GDM1 (cell line): ENCODE measurements around the gene FAM135A.
"Not testable (repeated sequence)": the region's sequence is repeated elsewhere in the genome, so short reads cannot be mapped to it uniquely, and the experiment has no call there.

Source experiments
- DNase-seq: peaks from one replicate; lab custom pipeline; 2025; lab: John Stamatoyannopoulos, UW

The FAM135A gene

DNA sequence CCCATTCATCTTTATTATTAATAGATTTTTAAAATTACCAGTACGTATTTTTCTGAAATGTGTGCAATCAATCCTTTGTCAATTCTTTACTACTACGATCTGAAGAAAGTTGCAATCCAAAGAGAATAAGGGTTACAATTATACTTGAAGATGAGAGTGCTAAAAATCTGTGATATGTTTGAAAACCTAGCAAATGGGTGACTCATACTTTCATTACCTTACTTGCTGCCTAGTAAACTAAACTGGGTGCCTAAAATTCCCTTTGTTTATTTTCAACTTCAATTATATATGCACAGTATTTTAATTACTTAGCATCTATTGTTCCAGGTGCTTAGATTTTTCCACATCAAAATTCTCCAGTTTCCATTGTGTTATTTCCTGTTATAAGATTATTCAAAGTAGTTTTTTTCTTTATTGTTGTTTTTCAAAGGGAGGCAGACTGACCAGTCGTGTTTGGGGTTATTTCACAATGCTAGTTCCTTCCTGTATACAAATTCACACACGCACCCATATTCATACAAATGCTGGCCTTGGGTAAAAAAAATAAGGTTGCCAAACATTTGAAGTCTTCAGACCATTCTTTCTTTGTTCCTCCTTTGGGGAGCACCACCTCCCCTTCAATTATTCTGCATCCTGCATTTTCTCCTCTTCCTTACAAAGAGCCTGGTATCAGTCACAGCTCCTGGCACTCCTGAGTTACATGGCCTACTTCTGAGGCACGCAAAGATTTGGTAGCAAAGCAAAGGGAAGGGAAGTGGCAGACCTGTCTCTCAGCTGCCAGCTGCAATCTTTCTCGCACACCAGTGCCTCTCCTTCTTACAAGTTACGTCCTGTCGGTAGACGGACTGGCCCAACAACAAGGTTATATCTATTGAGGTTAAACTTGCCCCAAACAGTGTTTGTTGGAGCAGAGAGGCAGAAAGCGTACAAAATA lies 16.2 kb upstream of the FAM135A start:
- DNase-seq = no peak

DNA sequence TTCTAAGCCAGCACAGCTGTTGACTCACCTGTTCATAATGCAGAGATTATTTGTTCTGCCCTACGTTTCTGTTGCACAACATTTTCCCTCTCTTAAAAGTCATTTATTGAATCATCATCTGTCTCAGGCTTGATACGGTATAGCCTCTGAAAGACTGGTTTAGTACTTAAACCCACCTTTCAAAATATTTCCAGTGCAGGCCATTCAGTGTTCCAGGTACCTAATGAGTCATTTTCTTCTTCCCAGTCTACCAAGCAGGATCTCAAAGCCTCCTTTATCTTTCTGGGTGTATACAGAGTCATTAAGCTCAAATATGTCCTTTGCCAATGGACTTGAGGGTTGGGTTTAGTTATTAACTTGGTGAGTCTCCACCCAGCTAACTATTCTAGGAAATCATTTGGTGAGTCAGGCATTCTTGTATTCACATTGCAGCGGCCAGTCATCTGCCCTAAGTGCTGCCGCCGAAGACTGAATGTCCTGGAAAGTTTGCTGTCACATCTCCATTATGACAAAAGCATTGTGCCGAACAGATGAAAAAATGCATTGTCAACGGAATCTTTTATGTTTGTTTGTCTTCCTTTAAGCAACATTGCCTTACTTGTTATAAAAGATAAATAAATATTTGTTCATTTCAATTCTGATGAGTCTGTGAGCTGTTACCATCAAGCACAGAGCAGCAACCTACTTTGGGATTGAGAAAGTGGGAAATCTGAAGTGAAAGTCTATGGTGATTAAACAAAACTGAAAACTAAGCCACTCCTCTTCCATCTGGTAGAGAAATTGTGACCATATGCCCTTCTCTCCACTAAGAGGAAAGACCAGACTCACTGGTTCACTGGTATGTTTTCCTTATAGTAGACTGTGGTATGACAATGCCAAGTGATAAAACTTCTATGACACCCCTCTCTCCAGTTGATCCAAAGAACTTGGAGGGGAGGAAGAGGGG lies 14.3 kb upstream of the FAM135A start:
- no peak for DNase-seq

DNA sequence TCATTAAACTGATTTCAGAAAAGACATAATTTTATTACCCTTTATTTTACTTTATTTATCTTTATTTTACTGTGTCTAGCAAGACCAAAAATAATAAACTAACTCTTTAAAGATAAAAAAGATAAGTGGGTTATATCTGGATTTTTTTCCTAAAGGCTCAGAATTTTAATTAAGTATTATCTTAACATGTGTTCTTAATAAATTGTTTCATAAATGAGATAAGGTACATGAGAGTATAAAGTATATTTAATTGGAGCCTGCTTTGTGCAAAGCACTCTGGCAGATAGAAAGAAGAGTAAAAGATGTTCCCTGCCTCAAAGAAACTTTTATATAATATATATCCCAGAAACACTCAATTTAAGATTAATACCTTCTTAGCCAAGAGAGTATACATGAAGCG lies 8.7 kb upstream of the FAM135A start:
- DNase-seq = no peak

DNA sequence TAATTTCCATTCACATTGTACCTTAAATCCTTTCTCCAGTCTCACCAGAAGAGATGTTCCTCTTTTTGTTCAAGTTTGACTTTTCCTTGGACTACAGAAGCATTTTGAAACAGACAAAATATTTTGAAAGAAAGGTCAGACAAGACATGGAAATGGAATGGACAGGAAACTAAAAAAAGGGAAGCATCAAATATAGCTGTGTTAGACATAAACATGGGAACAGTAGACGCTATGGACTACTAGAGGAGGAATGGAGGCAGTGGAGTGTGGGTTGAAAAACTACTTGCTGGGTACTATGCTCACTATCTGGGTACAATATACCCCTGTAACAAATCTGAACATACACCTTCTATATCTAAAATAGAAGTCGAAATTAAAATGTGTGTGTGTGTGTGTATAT lies 4.1 kb upstream of the FAM135A start:
- no peak for DNase-seq

DNA sequence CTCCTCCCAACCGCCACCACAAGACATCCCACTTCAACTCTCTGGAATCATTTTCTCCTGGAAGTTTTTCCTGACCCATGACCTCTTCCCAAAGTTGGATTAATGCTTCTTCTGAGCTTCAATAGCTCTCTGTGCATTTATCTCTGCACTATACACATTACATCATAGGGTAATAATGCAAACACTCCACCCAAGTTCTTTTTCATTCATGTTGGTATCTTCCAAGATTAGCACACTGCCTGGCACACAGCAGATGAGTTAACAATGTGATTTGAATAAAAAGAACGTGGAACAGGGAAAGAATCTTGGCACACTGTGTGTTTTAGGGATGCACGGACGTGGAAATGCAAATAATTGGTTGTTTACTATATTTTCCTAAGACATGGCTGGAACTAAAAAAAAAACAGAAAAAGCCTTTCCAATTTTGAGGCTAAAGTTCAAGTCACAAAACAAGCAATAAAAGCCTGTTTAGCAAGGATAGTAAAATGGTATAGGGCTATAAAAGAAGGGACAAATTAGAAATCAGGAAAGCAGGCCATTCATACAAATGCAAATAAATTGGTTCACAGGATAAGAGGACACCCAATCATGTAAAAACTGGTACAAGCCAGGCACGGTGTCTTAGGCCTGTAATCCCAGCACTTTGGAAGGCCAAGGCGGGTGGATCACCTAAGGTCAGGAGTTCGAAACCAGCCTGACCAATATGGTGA lies 1.6 kb upstream of the FAM135A start:
- no peak for DNase-seq

DNA sequence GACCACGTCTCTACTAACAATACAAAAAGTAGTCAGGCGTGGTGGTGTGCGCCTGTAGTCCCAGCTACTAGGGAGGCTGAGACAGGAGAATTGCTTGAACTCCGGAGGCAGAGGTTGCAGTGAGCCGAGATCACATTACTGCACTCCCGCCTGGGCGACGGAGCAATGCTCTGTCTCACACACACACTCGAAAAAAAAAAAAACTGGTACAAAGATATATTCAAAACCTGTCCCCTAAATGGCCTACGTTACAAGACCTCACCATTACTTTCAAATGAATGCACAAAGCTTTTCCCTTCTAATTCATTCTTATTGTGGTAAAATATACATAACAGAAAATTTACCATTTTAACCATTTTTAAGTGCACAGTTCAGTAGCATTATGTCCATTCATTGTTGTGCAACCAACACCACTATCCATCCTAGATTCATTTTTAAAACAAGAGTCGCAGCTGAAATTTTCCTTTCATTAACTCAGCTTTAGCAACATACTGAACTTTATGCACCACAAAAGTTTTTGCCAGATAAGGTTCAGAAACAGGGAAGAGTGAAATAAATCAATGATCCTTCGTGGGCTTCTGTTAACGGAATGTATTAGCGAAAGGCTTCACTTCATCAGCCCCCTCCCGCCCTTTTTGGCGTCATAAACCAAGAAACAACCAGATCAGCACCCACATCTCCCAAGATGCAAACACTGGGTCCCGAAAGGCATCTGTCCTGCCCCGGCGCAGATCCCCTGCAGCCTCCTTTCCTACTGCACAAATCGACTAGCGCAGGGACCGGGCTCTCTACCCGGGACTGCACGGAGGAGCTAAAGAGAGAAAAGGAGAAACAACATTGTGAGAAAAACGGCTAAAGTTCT lies 825 bp upstream of the FAM135A start:
- DNase-seq = no peak

DNA sequence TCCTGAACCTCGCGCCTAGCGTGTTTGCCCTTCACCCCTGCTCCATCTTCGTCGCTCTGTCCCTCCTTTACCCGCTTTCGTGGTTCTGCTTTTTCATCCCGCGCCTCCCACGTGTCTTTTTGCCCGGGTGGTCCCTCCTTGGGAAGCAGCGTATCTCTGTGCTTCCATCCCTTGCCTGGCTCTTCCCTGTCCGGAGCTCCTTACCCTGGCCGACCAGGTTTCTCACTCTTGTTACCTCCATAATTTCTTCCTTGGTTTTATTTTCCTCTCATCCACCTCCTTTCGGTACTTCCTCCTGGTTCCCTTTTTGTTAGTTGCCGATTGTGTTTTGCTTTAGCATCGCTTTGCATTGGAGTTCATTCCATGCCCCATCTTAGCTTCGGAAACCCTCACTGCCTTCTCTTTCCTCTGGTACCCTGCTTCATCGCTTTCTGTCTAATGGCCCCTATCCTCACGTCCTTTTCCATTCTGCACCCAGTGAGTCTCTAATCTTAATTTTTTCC lies 735 bp downstream of the FAM135A start:
- peak; percentile 54 for DNase-seq

DNA sequence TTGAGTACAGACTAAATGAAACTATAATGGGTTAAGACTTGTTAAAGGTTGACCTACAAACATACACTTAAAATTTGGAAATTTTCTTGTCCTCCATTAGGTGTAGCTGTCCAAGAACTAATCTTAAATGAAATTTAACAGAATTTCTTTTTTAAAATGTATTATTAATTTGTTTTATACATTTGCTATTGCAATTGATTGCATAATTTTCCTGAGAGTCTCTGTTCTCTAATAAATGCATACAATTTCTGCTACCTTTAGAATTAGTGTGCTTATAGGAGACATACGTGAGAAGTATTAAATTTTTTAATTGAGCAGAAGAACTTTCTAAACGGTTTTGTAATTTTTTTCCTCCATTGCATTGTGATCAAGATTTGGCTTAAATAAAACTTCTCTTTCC lies 1.5 kb downstream of the FAM135A start:
- DNase-seq = no peak

DNA sequence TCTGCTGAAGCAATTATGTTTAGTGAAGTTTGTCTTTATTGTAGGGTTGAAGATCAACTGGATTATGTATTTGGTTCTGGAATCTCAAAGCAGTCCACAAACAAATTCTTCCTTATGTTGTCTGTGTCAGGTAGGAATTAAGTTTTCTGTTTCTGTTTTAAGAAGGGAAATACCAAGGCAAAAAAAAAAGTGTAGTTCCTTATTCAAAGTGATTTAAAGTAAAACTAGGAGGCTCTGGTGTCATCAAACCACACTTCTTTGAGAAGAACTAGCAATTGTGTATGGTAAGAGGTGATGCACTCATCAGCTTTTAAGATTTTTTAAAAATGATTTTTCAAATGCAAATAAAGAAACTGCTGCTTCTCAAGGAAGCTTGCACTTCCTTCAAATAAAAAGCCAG lies 1.9 kb downstream of the FAM135A start:
- DNase-seq = no peak

DNA sequence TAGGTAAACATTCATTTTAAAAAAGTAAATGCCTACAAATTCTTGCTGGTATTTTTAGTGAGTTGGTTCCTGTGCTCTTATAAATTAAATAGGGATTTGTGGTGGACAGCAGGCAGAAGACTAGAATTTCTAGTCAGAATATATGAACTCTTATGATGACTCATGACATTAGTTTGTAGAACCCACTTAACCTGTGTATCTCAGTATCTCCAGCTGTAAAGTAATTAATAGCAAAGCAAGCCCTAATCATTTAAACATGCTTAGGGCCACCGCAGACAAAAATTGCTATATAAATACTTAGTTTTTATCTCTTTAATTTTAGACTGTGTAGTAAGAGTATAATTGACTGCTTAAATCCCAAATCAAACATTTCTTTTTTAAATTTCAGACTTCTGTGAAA lies 2.4 kb downstream of the FAM135A start:
- DNase-seq = no peak

DNA sequence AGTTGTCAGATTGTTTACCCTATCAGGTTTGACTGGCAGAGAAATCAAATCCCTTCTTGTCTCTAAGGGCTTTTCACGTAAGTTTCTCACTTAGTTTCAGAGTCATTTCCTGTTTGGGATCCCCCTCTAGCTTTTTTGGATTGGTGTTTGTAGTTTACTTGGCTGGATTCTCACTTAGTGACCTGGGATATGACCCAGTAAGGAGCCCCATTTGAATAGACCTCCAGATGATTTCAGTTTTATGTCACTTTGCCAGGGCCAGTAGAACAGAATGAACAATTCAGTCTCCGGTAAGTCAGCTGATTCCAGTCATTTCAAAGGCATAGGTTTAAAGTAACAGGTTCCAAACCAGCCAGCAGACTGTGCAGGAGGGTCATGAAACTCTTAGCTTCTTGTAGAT lies 8.2 kb downstream of the FAM135A start:
- no peak for DNase-seq

DNA sequence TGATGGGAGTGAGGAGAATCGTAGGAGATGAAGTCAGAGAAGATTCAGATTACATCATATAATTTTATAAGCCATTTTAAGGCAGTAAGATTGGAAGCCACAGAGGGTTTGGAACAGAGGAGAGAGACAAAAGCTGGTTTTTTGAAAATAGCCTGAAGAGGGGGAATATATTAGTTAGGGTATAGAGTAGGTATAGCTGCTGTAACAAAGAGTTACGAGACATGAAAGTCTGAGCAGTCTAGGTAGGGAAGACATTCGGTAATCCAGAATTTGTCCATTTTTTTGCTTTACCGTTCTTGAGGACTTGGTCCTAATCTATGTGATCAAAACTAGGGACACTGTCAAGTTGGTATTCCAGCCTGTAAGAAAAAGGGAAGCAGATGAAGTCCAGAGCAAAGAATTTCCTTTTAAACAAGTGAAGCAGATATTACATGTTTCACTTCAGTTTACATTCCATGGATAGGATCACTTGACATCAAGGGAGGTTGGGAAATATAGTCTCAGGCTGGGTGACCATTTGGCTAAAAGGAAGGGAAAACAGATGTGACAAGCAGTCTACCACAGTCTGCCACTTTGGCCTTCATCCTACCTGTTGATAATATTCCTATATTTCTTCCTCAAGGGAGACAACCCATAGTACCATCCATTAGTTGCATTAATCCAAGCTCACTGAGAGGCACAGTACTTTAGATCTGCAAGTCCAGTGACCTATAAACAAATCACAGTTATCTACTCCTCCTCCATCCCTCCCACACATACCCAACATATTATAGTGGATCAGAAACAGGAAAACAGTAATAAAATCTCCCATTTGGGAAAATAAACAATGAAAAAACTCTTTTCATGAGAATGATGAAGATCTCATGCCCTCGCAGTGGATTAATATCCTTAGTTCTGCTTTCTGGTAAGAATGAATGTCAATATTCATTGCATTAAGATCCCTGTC lies 10.2 kb downstream of the FAM135A start:
- no peak for DNase-seq

DNA sequence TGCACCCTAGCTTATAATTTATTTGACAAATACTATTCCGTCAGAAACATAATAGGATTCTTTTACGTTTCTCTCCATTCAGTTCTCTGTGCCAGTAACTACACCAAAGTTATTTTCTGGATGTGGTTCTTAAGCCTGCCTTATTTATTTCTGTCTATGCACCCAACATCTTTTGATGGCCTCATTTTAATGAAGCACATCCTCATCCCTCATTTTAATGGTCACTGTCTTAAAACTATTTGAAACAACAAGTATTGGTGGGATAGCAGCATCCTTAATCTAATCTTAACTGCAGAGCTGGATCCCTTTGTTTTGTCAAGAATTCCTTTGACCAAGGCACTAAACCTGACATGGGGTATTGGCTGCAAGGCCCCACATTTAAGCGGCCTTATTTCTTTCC lies 11.0 kb downstream of the FAM135A start:
- DNase-seq = no peak

DNA sequence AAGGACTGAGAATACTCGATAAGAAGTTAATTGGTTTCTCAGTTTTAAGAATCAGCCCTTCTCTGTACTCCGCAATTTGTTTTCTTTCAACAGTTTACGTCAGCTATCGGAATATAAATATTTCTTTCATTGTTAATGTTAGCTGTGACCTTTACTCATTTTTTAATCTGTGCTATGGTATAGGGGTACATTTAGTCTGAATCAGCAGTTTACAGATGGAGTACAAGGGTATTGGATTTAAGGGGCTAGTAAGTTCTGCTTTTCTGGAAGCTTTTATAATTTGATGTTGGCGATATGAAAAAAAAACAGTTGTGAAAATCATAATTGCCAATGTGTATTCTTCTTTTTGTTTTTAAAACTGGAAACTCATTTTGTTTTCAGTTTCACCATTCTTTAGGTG lies 23.0 kb downstream of the FAM135A start:
- no peak for DNase-seq

DNA sequence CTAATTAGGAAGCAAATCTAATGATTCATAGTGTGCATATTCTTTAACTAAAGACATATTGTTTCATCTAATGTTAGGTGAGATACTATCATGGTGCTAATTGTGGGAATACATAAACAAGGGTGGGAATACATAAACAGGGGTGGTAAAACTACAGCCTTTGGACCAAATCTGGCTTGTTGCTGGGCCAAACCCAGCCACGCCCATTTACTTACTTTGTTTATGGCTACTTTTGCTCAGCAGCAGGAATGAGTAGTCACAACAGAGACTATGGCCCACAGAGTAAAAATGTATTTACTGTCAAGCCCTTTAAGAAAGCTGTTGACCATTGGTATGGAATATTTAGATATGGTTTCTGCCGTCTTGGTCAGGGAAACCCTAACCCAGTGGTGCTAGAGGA lies 31.7 kb downstream of the FAM135A start:
- no peak for DNase-seq

DNA sequence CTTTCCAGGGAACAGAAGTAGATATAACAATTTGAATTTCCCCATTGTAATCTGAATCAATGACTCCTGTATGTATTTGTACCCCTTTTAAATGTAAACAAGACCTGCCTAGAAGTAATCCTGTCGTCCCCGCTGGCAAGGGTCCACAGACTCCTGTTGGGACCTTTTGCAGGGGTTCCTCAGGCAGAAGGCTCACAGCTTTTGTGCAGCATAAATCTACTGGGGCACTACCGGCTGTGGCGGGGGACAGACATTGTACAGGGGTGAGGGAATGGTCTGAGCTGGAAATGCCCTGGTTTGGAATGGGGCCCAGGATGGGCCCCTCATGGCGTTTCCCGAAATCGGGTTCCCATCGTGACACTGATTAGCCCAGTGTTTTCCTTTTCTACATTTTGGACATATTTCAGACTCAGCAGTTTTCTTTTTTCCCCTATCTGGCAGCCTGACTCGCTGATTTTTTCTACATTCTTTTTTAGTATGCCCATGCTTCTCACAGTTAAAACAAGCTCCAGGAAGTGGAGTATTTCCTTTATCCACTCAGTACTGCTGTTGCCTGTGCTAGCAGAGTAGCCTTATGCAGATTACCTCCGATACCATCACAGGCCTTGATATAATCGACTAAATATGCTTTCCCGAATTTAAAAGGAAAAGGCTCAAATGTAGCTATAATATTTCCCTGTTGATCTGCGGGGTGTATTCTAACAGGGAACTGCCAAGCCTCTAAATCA lies 34.2 kb downstream of the FAM135A start:
- not testable (repeated sequence) for DNase-seq

DNA sequence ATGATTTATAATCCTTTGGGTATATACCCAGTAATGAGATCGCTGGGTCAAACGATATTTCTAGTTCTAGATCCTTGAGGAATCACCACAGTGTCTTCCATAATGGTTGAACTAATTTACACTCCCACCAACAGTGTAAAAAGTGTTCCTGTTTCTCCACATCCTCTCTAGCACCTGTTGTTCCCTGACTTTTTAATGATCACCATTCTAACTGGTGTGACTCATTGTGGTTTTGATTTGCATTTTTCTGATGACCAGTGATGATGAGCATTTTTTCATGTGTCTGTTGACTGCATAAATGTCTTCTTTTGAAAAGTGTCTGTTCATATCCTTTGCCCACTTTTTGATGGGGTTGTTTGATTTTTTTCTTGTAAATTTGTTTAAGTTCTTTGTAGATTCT lies 40.6 kb downstream of the FAM135A start:
- not testable (repeated sequence) for DNase-seq

DNA sequence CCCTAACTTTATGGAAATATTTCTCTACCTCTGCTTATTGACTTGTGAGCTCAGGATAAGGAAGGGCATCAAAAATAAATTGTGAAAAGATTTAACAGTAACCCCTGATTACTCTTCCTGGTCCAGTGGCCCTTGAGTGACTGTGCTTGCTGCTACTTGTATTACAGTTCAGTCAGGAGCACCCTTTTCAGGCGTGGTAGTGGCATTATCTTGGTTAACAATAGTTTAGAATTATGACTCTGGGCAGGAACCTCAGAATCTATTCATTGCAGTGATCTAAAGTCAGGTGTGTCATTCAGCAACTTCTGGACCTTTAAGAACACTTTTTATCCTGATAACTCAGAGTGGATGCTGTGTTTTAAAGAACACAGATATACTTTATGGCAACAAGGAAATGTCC lies 43.4 kb downstream of the FAM135A start:
- DNase-seq = no peak

DNA sequence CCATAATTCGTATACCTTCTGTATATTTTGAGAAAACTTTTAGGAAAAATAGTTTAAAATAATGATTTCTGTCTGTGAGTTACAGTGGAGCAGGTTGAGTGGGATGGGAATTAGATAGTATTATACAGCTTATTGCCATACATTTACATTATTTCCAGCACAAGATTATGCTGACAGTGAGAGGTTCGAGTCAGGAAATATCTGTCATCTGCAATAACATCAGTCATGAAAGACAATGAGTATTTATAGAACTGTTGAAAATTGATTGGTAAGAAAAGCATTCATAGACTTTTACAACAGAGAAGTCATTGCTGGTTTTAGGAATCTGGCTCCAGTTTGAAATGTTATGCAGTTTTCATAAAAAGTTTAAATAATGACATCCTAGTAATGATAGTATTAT lies 45.9 kb downstream of the FAM135A start:
- no peak for DNase-seq
